ENCODE data around the gene SRGAP1.

Gene SRGAP1

GRCh38 chr12:63906876-63907275, 62.4 kb downstream of the SRGAP1 start:
- DNase-seq (ENCODE audit: low spot score): no peak

GRCh38 chr12:63907561-63907960, 63.1 kb downstream of the SRGAP1 start:
- no peak for DNase-seq (ENCODE audit: low spot score)

- no peak for DNase-seq (ENCODE audit: low spot score)
These were observed 65.2 kb downstream of the SRGAP1 start for GRCh38 chr12:63909746-63910145.

GRCh38 chr12:63911341-63911740, 66.8 kb downstream of the SRGAP1 start:
- no peak for DNase-seq (ENCODE audit: low spot score)

GRCh38 chr12:63912651-63913050, 68.2 kb downstream of the SRGAP1 start:
- no peak for DNase-seq (ENCODE audit: low spot score)

- no peak for DNase-seq (ENCODE audit: low spot score)
These were observed 69.4 kb downstream of the SRGAP1 start for GRCh38 chr12:63913929-63914328.

- peak; percentile 32 for DNase-seq (ENCODE audit: low spot score)
These were observed 70.8 kb downstream of the SRGAP1 start for GRCh38 chr12:63915105-63915800.

- no peak for DNase-seq (ENCODE audit: low spot score)
These were observed 72.3 kb downstream of the SRGAP1 start for GRCh38 chr12:63916561-63917476.

GRCh38 chr12:63917477-63917862, 73.0 kb downstream of the SRGAP1 start:
- DNase-seq (ENCODE audit: low spot score): no peak

- DNase-seq (ENCODE audit: low spot score): peak; percentile 53
These were observed 73.6 kb downstream of the SRGAP1 start for GRCh38 chr12:63917864-63918799.

GRCh38 chr12:63918800-63919300, 74.3 kb downstream of the SRGAP1 start:
- peak; percentile 61 for DNase-seq (ENCODE audit: low spot score)

- no peak for DNase-seq (ENCODE audit: low spot score)
These were observed 75.3 kb downstream of the SRGAP1 start for GRCh38 chr12:63919756-63920155.

- DNase-seq (ENCODE audit: low spot score): no peak
These were observed 76.7 kb downstream of the SRGAP1 start for GRCh38 chr12:63921157-63921556.

GRCh38 chr12:63922474-63922873, 78.0 kb downstream of the SRGAP1 start:
- DNase-seq (ENCODE audit: low spot score): peak; percentile 15

- no peak for DNase-seq (ENCODE audit: low spot score)
These were observed 80.3 kb downstream of the SRGAP1 start for GRCh38 chr12:63924781-63925180.

- no peak for DNase-seq (ENCODE audit: low spot score)
These were observed 83.0 kb downstream of the SRGAP1 start for GRCh38 chr12:63927511-63927910.

- no peak for DNase-seq (ENCODE audit: low spot score)
These were observed 83.8 kb downstream of the SRGAP1 start for GRCh38 chr12:63928305-63928704.

- DNase-seq (ENCODE audit: low spot score): no peak
These were observed 84.9 kb downstream of the SRGAP1 start for GRCh38 chr12:63929426-63929825.

- DNase-seq (ENCODE audit: low spot score): peak; percentile 22
These were observed 86.5 kb downstream of the SRGAP1 start for GRCh38 chr12:63930971-63931370.

GRCh38 chr12:63931703-63932102, 87.2 kb downstream of the SRGAP1 start:
- no peak for DNase-seq (ENCODE audit: low spot score)

GRCh38 chr12:63934936-63935335, 90.4 kb downstream of the SRGAP1 start:
- no peak for DNase-seq (ENCODE audit: low spot score)

GRCh38 chr12:63935361-63935760, 90.9 kb downstream of the SRGAP1 start:
- no peak for DNase-seq (ENCODE audit: low spot score)

All from hepatic stellate cell (primary cell).